GM12891 (cell line): ENCODE results near the gene STYXL2.

Source experiments
- POLR2A ChIP-seq: IDR thresholded peaks from 2 replicates; pipeline ENCODE4 v1.6.1; 2011; ENCODE audit warnings: low read depth, low read length, control low read depth
- POLR2AphosphoS5 ChIP-seq: IDR thresholded peaks from 2 replicates; pipeline ENCODE4 v1.6.1; 2011; ENCODE audit warnings: low read depth, low read length, control low read depth
- TAF1 ChIP-seq: IDR thresholded peaks from 2 replicates; pipeline ENCODE4 v1.6.1; 2011; ENCODE audit warnings: low read depth, low read length, control low read depth

GRCh38 chr1:167104256-167104633, 10.4 kb downstream of the STYXL2 start:
- TF ChIP-seq POLR2A (no peak), POLR2AphosphoS5 (no peak), TAF1 (no peak)
